ENCODE data around the gene PEF1. TPM values are rescaled to one million over a fixed set of nuclear protein-coding genes. Genes with fewer than 3 reads are reported as not detected.

The PEF1 gene
- total RNA-seq, 5 donors from 2014 or later (not counting 1 experiment from before 2014, with no cell fraction given): 38.7 to 49.8 (median 42.4) TPM

GRCh38 chr1:31580513-31580870 is 64.2 kb downstream of the PEF1 start:
- no peak overlapping the region for H3K27ac ChIP-seq (ENCODE audit: low read length)
- 81% methylated on average over 4 of the region's 5 CpGs for WGBS (ENCODE audit: insufficient coverage)
- peaks cover 0 to 6% of the 10 kb centered on the region in 2 experiments for H3K4me1 ChIP-seq (ENCODE audit: control insufficient read depth in 1 of 2, extremely low read depth in 1 of 2, insufficient read depth in 2 of 2, low read length in 2 of 2)
- Mint-ChIP-seq H3K9me3 (no peaks in the 10 kb centered on the region), H3K27me3 (peaks cover 0 to 13% of the 10 kb centered on the region in 2 donors), H3K36me3 (no peaks in the 10 kb centered on the region), H3K4me3 (no peak overlapping the region), H3K4me1 (peaks cover 0 to 13% (median 5%) of the 10 kb centered on the region in 3 donors), H3K27ac (no peak overlapping the region)
- peaks cover 0 to 36% of the 10 kb centered on the region in 2 experiments for H3K27me3 ChIP-seq (replicated peaks in 1 of 2; ENCODE audit: control insufficient read depth in 2 of 2, extremely low read depth in 1 of 2, insufficient read depth in 2 of 2, low read length in 1 of 2)
- H3K36me3 ChIP-seq (ENCODE audit: control insufficient read depth in 2 of 2, extremely low read depth in 1 of 2, insufficient read depth in 1 of 2, low read length in 1 of 2): no peaks in the 10 kb centered on the region
- ATAC-seq (replicated peaks in 1 of 4) (no peak), DNase-seq (no peak)
- CTCF ChIA-PET: interaction anchor here in 1 of 2 donors (0.6 kb wide), 1 partner anchor 1772 kb away, joined by 6 read pairs; no protein-coding TSS in a partner anchor
- POLR2A ChIA-PET: no interaction called here
- H3K4me3 ChIP-seq (ENCODE audit: control insufficient read depth in 1 of 2, extremely low read depth in 1 of 2, low read length in 1 of 2): no peak overlapping the region
- H3K9me3 ChIP-seq: no peaks in the 10 kb centered on the region

Other genes with a start within 250 kb of the PEF1 start
- under 1 TPM in 3 of 5 donors, not detected in 2; 0.26 to 0.82 (median 0.36) TPM for gene SERINC2, start 231.7 kb downstream of the PEF1 start, total RNA-seq
- under 1 TPM in 3 of 5 donors, not detected in 2; 0.43 to 0.61 (median 0.44) TPM for gene TINAGL1, start 68.4 kb downstream of the PEF1 start, total RNA-seq
- gene HCRTR1, start 27.2 kb downstream of the PEF1 start, total RNA-seq: not detected
- under 1 TPM in 3 of 5 donors, not detected in 2; 0.41 to 0.67 (median 0.59) TPM for gene COL16A1, start 59.1 kb upstream of the PEF1 start, total RNA-seq
- gene ADGRB2, start 119.5 kb upstream of the PEF1 start, total RNA-seq: 1 to 10 TPM in 2 of 5 donors, under 1 TPM in 3; 0.65 to 3.4 (median 0.98) TPM
- gene SPOCD1, start 171.1 kb upstream of the PEF1 start, total RNA-seq: not detected

Measured in T-cell (primary cell).